ENCODE results near the gene MED15.

- TF ChIP-seq CTCF (IDR thresholded peaks at IDR 0.05) (no peak), POLR2AphosphoS5 (IDR thresholded peaks at IDR 0.05; ENCODE audit: low read depth, low read length) (no peak), TCF7L2 (IDR thresholded peaks at IDR 0.05; ENCODE audit: low read depth, low read length) (no peak), REST (IDR thresholded peaks at IDR 0.05; ENCODE audit: insufficient read depth in 1 of 2, low read depth in 2 of 2, low read length in 1 of 2) (no peak), SIN3A (IDR thresholded peaks at IDR 0.05; ENCODE audit: borderline replicate concordance, insufficient read depth, low read depth, low read length) (no peak)
Measured at GRCh38 chr22:20542736-20543135, 35.3 kb downstream of the MED15 start.
